Epithelial cell of esophagus (primary cell): ENCODE results near the gene BRF1.
A peak's percentile ranks its signal among the peaks of the same experiment; 100 is the strongest.

Experiments used
- DNase-seq: peaks from one replicate; pipeline ENCODE4 v3.0.0; 2010; ENCODE audit warnings: low read depth
- H3K4me3 ChIP-seq: 2 replicates; pipeline ENCODE4 v1.5.1; 2011; ENCODE audit warnings: mild to moderate bottlenecking, low read length, control low read depth
- TF ChIP-seq, protein P1 (sequence below): IDR thresholded peaks from 2 replicates; pipeline ENCODE4 v1.5.1; 2011; ENCODE audit warnings: low read depth, mild to moderate bottlenecking, low read length, control low read depth, inconsistent platforms; ENCODE audit not compliant: insufficient read depth; ENCODE audit errors: missing control alignments

The BRF1 gene

GRCh38 chr14:105198588-105198987 is 102.2 kb downstream of the BRF1 start:
- no peak overlapping the region for H3K4me3 ChIP-seq
- TF ChIP-seq, protein P1, sequence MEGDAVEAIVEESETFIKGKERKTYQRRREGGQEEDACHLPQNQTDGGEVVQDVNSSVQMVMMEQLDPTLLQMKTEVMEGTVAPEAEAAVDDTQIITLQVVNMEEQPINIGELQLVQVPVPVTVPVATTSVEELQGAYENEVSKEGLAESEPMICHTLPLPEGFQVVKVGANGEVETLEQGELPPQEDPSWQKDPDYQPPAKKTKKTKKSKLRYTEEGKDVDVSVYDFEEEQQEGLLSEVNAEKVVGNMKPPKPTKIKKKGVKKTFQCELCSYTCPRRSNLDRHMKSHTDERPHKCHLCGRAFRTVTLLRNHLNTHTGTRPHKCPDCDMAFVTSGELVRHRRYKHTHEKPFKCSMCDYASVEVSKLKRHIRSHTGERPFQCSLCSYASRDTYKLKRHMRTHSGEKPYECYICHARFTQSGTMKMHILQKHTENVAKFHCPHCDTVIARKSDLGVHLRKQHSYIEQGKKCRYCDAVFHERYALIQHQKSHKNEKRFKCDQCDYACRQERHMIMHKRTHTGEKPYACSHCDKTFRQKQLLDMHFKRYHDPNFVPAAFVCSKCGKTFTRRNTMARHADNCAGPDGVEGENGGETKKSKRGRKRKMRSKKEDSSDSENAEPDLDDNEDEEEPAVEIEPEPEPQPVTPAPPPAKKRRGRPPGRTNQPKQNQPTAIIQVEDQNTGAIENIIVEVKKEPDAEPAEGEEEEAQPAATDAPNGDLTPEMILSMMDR, result no peak
- DNase-seq, result no peak

DNA sequence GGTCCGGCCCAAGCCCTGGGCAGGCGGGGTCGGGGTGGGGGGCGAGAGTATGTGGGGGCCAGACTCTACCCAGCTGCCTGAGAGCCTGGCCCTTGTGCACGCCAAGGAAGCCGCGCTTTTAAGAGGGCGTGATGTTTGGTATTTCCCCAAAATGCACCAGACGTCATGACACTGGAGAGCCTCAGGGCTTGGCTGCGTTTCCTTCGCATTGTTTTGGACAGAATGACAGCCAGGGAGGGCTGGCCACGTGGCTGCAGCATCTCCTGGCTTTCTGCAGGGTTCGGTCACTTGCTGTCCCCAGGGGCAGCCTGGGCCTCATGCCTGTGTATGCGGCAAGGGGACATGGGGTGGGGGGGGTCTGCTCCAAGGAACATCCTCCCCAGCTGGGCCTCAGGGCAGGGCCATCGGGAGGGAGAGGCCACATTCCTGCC is 103.6 kb downstream of the BRF1 start:
- peak; percentile 28 for DNase-seq
- TF ChIP-seq, protein P1, result no peak
- no peak overlapping the region for H3K4me3 ChIP-seq

- TF ChIP-seq, protein P1, result no peak
- no peak for DNase-seq
- H3K4me3 ChIP-seq, result no peak overlapping the region
Measured at GRCh38 chr14:105196265-105196960, 104.4 kb downstream of the BRF1 start.

DNA sequence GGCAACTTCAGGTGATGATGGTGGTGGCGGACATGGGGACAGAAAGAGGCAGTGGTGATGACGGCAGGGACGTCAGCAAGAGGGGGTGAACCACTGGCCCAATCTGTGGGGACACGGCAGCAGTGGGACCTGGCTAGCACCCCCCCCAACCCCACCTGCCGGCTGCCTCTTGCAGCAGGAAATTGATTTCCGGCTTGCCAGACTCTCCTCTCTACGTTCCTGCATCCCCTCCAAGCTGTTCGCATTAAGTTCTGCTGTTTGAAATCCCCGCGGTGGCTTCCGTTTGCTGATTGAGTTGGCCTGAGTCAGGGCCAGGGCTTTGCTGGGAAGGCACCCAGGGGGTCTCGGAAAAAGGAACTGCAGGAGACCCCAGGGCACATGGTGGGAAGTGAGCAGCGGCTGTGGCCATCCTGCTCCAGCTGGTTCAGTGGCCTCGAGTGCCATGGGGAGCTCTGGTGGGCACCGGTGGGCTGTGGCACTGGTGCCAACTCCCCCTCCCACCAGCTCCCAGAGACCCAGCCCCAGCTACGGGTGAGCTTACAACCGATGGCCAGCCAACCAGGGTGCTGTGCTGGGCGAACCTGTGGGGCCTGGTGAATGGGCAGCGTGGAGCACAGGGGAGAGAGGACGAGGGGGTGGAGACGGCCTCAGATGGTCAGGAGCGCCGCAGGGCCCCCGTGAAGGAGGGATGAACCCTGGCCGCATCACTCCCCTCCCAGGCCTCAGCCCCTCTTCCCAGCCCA is 105.1 kb downstream of the BRF1 start:
- H3K4me3 ChIP-seq, result no peak overlapping the region
- DNase-seq, result no peak
- TF ChIP-seq, protein P1, result no peak

GRCh38 chr14:105195051-105195450 is 105.8 kb downstream of the BRF1 start:
- no peak for DNase-seq
- no peak overlapping the region for H3K4me3 ChIP-seq
- TF ChIP-seq, protein P1, result no peak

- H3K4me3 ChIP-seq, result no peak overlapping the region
- DNase-seq, result peak; percentile 16
- TF ChIP-seq, protein P1, result no peak
Measured at GRCh38 chr14:105193916-105194782, 106.7 kb downstream of the BRF1 start.
